ENCODE measurements around the gene AADAT.
A peak's percentile ranks its signal among the peaks of the same experiment; 100 is the strongest.
"Not testable (repeated sequence)": the region's sequence is repeated elsewhere in the genome, so short reads cannot be mapped to it uniquely, and the experiment has no call there.

Gene AADAT

DNA sequence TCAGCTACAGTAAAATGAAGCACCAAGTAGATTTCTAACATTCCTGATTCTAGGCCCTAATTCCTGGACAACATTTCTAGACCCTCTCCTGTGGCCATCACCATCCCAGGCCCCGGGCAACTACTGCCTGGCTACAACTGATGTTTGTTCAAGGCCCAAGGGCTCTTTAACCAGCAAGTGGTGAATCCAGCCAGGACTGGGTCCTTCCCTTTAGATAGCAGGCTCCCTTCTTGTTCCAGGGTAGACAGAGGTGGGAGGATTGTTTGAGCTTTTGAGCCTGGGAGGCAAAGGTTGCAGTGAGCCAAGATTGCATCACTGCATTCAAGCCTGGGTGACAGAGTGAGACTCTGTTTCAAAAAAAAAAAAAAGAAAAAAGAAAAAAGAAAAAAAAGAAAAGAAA lies 12.7 kb upstream of the AADAT start:
- no peak overlapping the region for H3K4me3 Mint-ChIP-seq
- peaks cover 18% of the 10 kb centered on the region for H3K27me3 Mint-ChIP-seq
- DNase-seq (no peak), ATAC-seq (no peak)
- no peak overlapping the region for H3K27ac Mint-ChIP-seq
- H3K4me1 Mint-ChIP-seq, result no peaks in the 10 kb centered on the region
- H3K9me3 Mint-ChIP-seq, result no peaks in the 10 kb centered on the region

DNA sequence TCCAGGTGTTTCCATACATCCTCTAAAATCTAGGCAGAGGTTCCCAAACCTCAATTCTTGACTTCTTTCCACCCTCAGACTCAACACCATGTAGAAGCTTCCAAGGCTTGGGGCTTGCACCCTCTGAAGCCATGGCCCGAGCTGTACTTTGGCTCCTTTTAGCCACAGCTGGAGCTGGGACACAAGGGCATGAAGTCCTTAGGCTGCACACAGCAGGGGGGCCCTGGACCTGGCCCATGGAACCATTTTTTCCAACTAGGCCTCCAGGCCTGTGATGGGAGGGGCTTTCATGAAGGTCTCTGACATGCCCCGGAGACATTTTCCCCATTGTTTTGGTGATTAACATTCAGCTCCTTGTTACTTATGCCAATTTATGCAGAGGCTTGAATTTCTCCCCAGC lies 8.4 kb upstream of the AADAT start:
- Mint-ChIP-seq H3K27me3 (peaks cover 21% of the 10 kb centered on the region), H3K27ac (peak overlapping the region in 1 of 2 donors; percentile 22)
- not testable (repeated sequence) for H3K9me3 Mint-ChIP-seq, H3K4me1 Mint-ChIP-seq, H3K4me3 Mint-ChIP-seq, DNase-seq, ATAC-seq

DNA sequence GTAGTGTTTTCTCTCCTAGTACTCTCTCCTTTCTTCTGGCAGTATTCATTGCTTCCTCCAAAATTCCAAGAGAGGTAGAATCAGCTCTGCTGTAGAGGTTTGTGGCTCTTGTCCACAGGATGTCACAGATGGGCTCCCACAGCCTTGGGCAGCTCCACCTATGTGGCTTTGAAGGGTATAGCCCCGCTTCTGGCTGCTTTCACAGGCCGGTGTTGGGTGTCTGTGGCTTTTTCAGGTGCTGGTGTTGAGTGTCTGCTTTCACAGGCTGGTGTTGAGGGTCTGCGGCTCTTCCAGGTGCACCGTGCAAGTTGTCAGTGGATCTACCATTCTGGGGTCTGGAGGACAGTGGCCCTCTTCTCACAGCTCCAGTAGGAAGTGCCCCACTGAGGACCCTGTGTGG lies 7.9 kb upstream of the AADAT start:
- H3K4me3 Mint-ChIP-seq, result no peak overlapping the region

DNA sequence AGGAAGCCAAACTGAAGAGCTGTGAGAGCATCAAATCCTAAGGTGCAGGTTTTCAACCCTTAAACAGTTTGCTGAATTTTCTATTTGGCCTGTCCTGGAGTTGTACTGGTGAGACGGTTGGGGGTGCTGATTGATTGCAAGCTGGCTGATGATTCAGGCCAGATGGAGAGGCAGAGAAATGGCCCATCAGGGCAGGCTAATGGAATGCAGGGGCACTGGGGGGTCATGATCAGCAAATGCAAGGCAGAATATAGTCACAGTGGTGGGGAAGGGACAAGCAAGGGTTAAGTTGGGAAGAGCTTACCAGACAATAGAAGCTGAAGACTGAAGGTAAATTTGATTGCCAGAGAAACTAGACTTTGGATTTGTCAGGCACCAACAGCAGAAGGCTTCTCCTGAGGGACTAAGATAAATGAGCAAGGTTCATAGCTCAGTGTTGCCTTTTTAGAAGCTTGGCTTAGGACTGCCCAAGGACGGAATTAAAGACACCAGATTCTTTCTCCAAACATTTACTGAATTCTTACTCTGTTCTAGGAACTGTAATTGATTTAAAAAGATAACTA lies 4.3 kb upstream of the AADAT start:
- Mint-ChIP-seq H3K27me3 (peaks cover 44% of the 10 kb centered on the region), H3K27ac (no peak overlapping the region), H3K4me3 (no peak overlapping the region), H3K4me1 (peaks cover 15% of the 10 kb centered on the region), H3K9me3 (no peaks in the 10 kb centered on the region)
- no peak for DNase-seq
- no peak for ATAC-seq

More for the DNA sequence above, 7.9 kb upstream of the AADAT start:
- DNase-seq (no peak), ATAC-seq (no peak)
- Mint-ChIP-seq H3K27ac (peak overlapping the region in 1 of 2 donors; percentile 22), H3K4me1 (no peaks in the 10 kb centered on the region), H3K9me3 (no peaks in the 10 kb centered on the region), H3K27me3 (peaks cover 21% of the 10 kb centered on the region)

DNA sequence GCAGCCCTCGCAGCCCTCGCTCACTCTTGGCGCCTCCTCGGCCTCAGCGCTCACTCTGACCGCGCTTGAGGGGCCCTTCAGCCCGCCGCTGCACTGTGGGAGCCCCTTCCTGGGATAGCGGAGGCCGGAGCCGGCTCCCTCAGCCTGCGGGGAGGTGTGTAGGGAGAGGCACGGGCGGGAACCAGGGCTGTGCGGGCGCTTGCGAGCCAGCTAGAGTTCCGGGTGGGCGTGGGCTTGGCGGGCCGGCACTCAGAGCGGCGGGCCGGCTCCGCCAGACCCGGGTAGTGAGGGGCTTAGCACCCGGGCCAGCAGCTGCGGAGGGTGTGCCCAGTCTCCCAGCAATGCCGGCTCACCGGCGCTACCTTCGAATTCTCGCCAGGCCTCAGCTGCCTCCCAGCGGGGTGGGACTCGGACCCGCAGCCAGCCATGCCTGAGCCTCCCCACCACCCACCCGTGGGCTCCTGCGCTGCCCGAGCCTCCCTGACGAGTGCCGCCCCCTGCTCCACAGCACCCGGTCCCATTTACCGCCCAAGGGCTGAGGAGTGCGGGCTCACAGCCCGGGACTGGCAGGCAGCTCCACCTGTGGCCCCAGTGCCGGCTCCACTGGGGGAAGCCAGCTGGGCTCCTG lies 1.4 kb upstream of the AADAT start:
- Mint-ChIP-seq H3K4me3 (no peak overlapping the region), H3K9me3 (no peaks in the 10 kb centered on the region), H3K27ac (no peak overlapping the region), H3K4me1 (peaks cover 16% of the 10 kb centered on the region), H3K27me3 (peaks cover 43% of the 10 kb centered on the region)
- no peak for DNase-seq
- ATAC-seq, result no peak

DNA sequence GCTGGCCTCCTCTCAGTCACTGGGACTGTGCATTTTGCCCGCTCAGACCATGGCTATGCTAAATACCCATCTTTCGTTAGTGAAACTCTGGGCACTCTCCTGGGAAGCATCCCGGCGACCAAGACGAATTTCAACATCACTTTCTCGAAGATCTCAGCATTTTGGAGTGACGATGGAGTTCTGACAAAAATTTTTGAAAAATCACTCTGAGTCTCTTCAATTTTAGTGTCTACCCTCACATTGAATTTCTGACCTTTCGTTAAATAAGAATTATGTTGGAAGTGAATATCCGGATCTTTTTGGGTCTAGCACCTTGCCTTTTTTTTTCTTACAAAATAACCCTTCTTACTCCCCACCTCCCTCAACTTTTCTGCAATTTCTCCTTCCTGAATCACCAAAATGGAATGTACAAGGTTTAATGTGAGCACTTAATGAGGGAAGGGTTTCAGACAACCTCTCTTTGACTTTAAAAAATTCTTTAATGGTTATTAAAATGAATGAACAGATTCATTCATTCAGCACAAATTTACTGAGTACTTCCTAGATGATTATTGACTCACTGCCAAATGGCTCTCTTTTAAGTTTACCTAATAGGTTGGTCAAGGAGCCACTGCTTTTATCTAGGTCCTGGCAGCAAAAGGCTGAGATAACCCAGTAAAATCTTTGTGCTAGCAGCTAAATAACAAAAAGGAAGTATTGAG lies 746 bp upstream of the AADAT start:
- Mint-ChIP-seq H3K9me3 (no peaks in the 10 kb centered on the region), H3K27ac (no peak overlapping the region), H3K4me1 (peaks cover 16% of the 10 kb centered on the region), H3K27me3 (peaks cover 43% of the 10 kb centered on the region), H3K4me3 (peak overlapping the region; percentile 69 to 77)
- DNase-seq (no peak), ATAC-seq (no peak)

DNA sequence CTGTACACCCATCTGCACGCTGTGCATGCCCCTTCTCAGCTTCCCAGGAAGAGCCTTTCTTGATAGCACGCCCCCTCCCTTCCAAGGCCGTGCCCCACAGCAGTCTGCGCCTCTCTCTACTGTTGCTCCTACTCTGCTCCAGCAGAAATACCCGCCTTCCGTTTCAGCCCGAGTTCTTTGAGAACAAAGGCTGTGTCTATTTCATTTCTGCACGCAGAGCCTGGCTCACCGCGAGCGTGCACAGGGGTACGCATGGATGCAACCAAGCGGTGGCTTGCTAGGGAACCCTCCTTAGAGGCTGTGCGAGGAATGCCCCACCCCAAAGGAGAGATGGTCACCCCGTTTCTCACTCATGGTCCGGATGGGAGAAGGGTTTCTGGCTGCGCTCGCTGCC lies 485 bp downstream of the AADAT start:
- peak; percentile 38 for ATAC-seq
- Mint-ChIP-seq H3K27me3 (peaks cover 43% of the 10 kb centered on the region), H3K4me1 (peaks cover 16% of the 10 kb centered on the region), H3K4me3 (peak overlapping the region; percentile 69 to 70), H3K27ac (no peak overlapping the region), H3K9me3 (no peaks in the 10 kb centered on the region)
- DNase-seq, result no peak

DNA sequence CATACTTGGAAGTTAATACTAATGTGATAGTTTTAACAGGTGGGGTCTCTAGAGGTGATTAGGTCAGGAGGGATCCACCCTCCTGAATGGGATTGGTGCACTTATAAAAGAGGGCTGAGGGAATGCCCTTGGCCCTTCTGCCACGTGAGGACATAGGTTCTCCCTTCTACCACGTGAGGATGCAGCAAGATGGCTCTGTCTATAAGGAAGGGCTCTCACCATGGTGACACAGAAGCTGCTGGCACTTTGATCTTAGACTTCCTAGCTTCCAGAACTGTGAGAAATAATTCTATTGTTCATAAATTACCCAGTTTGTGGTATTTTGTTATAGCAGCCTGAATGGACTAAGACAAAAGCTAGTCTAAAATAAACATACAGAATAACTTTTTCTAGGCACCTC lies 1.0 kb downstream of the AADAT start:
- H3K9me3 Mint-ChIP-seq, result no peaks in the 10 kb centered on the region
- H3K4me3 Mint-ChIP-seq, result no peak overlapping the region
- peaks cover 16% of the 10 kb centered on the region for H3K4me1 Mint-ChIP-seq
- no peak overlapping the region for H3K27ac Mint-ChIP-seq
- H3K27me3 Mint-ChIP-seq, result peaks cover 43% of the 10 kb centered on the region
- no peak for ATAC-seq
- DNase-seq, result no peak

DNA sequence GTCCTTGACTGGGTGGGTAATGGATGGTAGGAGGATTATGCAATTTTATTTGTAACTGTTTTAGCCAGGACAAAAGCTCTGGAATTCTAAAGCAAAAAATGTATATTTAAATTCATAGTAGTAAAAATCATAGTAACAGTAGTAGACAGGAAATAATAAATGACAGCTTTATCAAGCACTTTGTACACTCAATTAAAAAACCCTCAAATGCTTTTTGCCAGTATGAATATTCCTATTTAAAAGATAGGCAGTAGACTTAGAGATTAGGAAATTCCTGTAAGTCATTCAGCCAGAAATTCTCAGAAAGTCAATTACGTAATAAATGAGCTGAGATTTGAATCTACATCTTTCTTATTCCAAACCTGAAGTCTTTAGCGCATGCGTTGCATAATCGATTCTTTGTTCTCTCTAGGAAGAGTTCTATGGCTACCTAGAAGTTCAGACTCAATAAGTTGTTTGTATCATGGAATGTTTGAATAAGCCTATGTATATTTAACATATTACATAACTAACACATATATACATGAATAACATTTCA lies 2.5 kb downstream of the AADAT start:
- H3K4me1 Mint-ChIP-seq, result peaks cover 16% of the 10 kb centered on the region
- H3K27me3 Mint-ChIP-seq, result peaks cover 46% of the 10 kb centered on the region
- no peaks in the 10 kb centered on the region for H3K9me3 Mint-ChIP-seq
- no peak overlapping the region for H3K27ac Mint-ChIP-seq
- DNase-seq, result no peak
- ATAC-seq, result no peak
- no peak overlapping the region for H3K4me3 Mint-ChIP-seq

DNA sequence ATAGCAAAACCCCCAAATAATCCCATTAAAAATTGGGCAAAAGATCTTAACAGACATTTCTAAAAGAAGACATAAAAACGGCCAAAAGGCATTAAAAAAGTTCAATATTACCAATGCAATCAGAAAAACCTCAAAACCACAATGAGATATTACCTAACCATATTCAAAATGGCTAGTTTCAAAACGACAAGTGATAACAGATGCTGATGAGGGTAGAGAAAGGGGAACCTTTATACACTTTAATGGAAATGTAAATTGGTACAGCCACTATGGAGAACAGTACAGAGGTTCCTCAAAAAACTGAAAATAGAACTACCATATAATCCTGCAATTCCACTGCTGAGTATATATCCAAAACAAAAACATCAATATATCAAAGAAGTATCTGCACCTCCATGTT lies 6.2 kb downstream of the AADAT start:
- DNase-seq (no peak), ATAC-seq (no peak)
- Mint-ChIP-seq H3K27ac (no peak overlapping the region), H3K4me3 (no peak overlapping the region), H3K27me3 (peaks cover 41% of the 10 kb centered on the region), H3K4me1 (no peaks in the 10 kb centered on the region), H3K9me3 (no peaks in the 10 kb centered on the region)

DNA sequence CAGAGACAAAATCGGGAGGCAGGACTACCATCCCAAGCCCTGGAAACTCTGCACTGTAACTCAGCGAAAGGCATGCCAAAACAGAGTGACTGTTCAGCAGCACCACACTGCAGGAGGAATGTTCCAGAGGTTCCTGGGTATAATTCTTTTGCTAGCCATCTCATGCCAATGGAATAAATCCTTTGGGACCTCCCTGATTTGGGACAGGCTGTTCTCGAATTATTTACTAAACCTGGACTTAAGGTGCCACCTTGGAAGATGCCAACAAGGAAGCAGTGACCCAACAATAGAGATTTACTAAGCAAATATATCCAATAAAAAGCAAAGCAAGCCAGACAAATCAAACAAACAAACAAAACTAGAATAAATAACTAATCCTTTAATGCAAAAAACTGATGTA lies 9.3 kb downstream of the AADAT start:
- peaks cover 34% of the 10 kb centered on the region for H3K27me3 Mint-ChIP-seq
- H3K9me3 Mint-ChIP-seq, result no peaks in the 10 kb centered on the region
- ATAC-seq (no peak), DNase-seq (no peak)
- H3K27ac Mint-ChIP-seq, result no peak overlapping the region
- no peaks in the 10 kb centered on the region for H3K4me1 Mint-ChIP-seq
- no peak overlapping the region for H3K4me3 Mint-ChIP-seq

DNA sequence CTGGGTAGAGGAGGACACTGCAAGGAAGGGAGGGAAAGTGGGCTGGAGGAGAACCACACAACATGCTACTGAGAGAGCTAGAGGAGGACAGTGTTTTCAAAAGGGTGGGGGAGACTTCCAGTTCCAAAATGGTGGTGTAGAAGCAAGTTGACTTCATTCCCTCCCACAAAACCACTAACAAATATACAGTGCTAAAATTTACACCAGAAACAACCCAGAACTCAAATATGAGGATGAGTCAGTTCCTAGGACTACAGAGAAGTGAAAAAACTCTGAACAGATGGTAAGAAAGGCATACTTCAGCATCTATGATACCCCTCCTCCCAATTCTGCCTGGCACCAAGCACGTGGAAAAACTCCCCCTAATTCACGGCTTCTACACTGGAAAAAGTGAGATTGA lies 9.8 kb downstream of the AADAT start:
- no peaks in the 10 kb centered on the region for H3K4me1 Mint-ChIP-seq
- DNase-seq, result no peak
- H3K27me3 Mint-ChIP-seq, result peaks cover 34% of the 10 kb centered on the region

DNA sequence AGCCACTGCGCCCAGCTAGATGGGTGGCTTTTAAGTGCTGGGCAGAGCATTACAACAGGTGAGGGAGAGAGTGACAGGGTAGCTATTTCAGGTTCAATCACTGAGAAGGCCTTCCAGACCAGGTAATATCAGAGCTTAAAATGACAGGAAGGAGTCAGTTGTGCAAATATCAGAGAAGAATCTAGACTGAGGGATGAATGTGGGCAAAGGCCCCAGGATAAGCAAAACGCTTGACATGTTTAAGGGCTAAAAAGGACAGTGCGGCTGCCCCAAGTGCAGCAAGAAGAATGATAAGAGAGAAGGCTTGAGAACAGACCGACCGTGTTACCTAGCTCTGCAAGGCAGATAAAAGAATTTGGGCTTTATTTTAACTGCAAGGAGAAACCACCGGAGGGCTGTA lies 18.6 kb downstream of the AADAT start:
- Mint-ChIP-seq H3K4me1 (no peaks in the 10 kb centered on the region), H3K4me3 (no peak overlapping the region), H3K27me3 (no peaks in the 10 kb centered on the region), H3K9me3 (no peaks in the 10 kb centered on the region), H3K27ac (no peak overlapping the region)
- ATAC-seq (no peak), DNase-seq (no peak)

More for the DNA sequence above, 9.8 kb downstream of the AADAT start:
- no peak overlapping the region for H3K27ac Mint-ChIP-seq
- H3K9me3 Mint-ChIP-seq, result no peaks in the 10 kb centered on the region
- H3K4me3 Mint-ChIP-seq, result no peak overlapping the region
- ATAC-seq, result no peak

DNA sequence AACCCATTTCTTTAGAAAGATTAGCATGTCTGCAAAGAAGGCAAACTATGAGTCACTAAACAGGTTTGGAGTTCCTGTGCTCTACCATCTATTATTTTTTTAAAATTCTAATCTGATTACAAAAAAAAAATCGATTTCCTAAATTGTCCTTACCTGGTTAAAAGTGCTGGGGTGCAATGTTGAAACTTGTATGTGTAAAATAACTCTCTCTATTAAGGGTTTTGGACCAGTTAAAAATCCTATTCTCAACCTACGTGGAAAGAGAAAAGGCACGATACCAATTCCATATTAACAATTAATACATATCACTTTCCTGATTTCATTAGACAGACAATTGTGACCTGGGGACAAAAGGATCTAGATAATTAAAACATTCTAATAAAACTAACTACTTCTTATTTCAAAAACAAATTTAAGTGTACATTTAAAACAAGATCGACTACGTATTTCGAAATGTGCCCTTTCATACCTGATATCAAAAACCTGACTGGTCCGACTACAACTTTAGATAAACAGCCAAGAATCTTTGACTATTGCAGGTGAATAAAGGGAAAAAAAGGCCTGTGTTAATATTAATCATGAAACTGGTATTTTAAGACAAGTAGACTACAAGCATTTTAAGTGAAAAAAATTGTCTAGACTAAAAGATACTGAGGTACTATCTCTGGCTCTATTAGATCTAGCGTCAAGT lies 21.2 kb downstream of the AADAT start:
- DNase-seq (no peak), ATAC-seq (no peak)
- no peak overlapping the region for H3K27ac Mint-ChIP-seq
- H3K4me1 Mint-ChIP-seq, result no peaks in the 10 kb centered on the region
- H3K9me3 Mint-ChIP-seq, result no peaks in the 10 kb centered on the region
- no peak overlapping the region for H3K4me3 Mint-ChIP-seq
- H3K27me3 Mint-ChIP-seq, result peaks cover 1% of the 10 kb centered on the region

DNA sequence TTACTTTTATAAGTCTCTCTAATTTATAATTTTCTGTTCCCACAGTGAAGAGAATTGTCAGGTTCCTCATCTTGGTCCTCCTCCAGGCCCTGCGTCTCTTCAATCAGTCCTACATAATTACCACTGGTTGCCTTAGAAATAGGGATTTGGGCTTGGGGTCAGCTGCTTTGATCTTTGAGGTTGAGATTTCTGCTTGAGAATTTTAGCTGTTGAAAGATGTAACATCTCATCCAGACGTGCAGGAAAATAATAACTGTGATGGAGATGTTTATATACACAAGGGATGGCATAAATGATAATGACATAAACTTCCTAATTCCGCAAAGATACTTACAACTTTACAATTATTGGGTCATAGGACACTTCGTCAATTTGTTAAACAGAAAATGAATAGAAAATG lies 30.3 kb downstream of the AADAT start:
- Mint-ChIP-seq H3K4me3 (no peak overlapping the region), H3K27ac (no peak overlapping the region), H3K4me1 (no peaks in the 10 kb centered on the region), H3K27me3 (peaks cover 13% of the 10 kb centered on the region), H3K9me3 (no peaks in the 10 kb centered on the region)
- no peak for DNase-seq
- ATAC-seq, result no peak

DNA sequence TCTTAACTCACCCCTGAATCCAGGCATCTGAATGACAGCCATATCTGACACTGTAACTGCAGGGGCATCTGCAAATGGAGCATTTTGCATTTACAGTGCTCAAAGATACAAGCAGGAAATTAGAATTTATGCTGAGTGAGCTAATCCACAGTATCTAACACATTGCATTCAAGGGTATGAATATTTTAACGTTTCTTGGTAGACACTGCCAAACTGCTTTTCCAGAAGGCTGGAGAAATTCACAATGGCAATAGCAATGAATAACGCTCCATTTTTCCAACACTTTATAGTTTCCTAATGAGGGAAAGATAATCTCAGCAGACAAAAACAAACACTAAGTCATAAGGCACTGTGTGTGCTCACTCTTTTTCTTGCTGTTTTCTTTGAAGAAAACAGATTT lies 30.9 kb downstream of the AADAT start:
- H3K4me1 Mint-ChIP-seq, result no peaks in the 10 kb centered on the region
- ATAC-seq, result no peak

More for the DNA sequence above, 30.9 kb downstream of the AADAT start:
- no peak overlapping the region for H3K27ac Mint-ChIP-seq
- no peaks in the 10 kb centered on the region for H3K9me3 Mint-ChIP-seq
- no peak for DNase-seq
- H3K4me3 Mint-ChIP-seq, result no peak overlapping the region
- peaks cover 13% of the 10 kb centered on the region for H3K27me3 Mint-ChIP-seq

All from stimulated activated naive CD8-positive, alpha-beta T cell treated with anti-CD3 and anti-CD28 coated beads, Interleukin-15, amount 100 ng/mL, for 72 hours (primary cell).